GM19324 (cell line): Measurements from ENCODE around the gene ASCC1.

ENCODE experiments used
- ATAC-seq: cut with Tn5 transposase; IDR thresholded peaks from one replicate; pipeline ENCODE4 v1.9.1; 2021; ENCODE audit warnings: mild to moderate bottlenecking, moderate library complexity; ENCODE audit not compliant: unreplicated experiment, low FRiP score

Gene ASCC1

GRCh38 chr10:72105710-72106109, 110.4 kb downstream of the ASCC1 start:
- no peak for ATAC-seq

- ATAC-seq = no peak
Observed at GRCh38 chr10:72105098-72105475, 111.0 kb downstream of the ASCC1 start.

GRCh38 chr10:72104472-72105097, 111.5 kb downstream of the ASCC1 start:
- ATAC-seq = no peak

- no peak for ATAC-seq
Observed at GRCh38 chr10:72099600-72099921, 116.5 kb downstream of the ASCC1 start.

- no peak for ATAC-seq
Observed at GRCh38 chr10:72098836-72099599, 117.1 kb downstream of the ASCC1 start.

- ATAC-seq = no peak
Observed at GRCh38 chr10:72098301-72098835, 117.7 kb downstream of the ASCC1 start.

- no peak for ATAC-seq
Observed at GRCh38 chr10:72097448-72098300, 118.4 kb downstream of the ASCC1 start.

GRCh38 chr10:72096115-72097000, 119.7 kb downstream of the ASCC1 start:
- ATAC-seq = no peak

- no peak for ATAC-seq
Observed at GRCh38 chr10:72095195-72095594, 120.9 kb downstream of the ASCC1 start.

- no peak for ATAC-seq
Observed at GRCh38 chr10:72094574-72094973, 121.5 kb downstream of the ASCC1 start.

- ATAC-seq = no peak
Observed at GRCh38 chr10:72093450-72093849, 122.6 kb downstream of the ASCC1 start.

GRCh38 chr10:72092987-72093386, 123.1 kb downstream of the ASCC1 start:
- ATAC-seq = no peak

GRCh38 chr10:72092171-72092924, 123.7 kb downstream of the ASCC1 start:
- ATAC-seq = no peak

GRCh38 chr10:72090326-72090725, 125.8 kb downstream of the ASCC1 start:
- no peak for ATAC-seq

GRCh38 chr10:72089618-72090017, 126.5 kb downstream of the ASCC1 start:
- ATAC-seq = no peak

GRCh38 chr10:72088889-72089575, 127.0 kb downstream of the ASCC1 start:
- ATAC-seq = no peak

GRCh38 chr10:72087969-72088888, 127.8 kb downstream of the ASCC1 start, which contains the start of gene SPOCK2:
Gene SPOCK2 (minus strand): TSS chr10:72088551. CDS start chr10:72088328, 223 bp downstream.
- ATAC-seq = no peak
